ENCODE results near the gene MVD. TPM values are rescaled to one million over a fixed set of nuclear protein-coding genes. Genes with fewer than 3 reads are reported as not detected.

The MVD gene
- total RNA-seq, 1 experiment from 2014 or later: 38.3 TPM

DNA sequence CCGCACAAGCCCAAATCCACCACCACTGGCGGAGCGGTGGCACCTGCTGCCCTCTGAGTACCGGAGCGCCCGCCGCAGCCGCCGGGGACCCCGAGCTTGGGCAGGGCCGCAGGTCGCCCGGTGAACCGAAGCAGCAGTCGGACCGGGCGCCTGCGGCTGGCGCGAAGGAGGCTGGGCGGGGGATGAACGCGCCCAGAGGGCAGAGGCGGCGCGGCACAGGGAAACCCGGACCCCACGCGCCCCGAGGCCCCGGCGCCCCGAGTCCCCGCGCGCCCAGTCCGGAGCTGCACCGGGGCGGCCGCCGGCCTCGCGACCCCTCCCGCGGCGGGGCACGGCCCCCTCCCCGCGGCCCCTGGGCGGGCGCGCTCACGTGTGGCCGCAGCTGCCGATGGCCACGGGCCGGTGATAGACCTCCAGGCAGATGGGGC lies 42.9 kb upstream of the MVD start:
- Histone ChIP-seq H3K9ac (ENCODE audit: low read length) (peak overlapping the region; percentile 95), H2AFZ (ENCODE audit: low read length) (no peak overlapping the region), H3K27me3 (ENCODE audit: low read length) (no peaks in the 10 kb centered on the region), H3K4me1 (ENCODE audit: insufficient read depth, low read length) (peaks cover 11% of the 10 kb centered on the region), H3F3A (ENCODE audit: low read length, unreplicated experiment) (no peaks in the 10 kb centered on the region), H3K79me2 (ENCODE audit: low read length) (peaks cover 51% of the 10 kb centered on the region), H3K4me3 (ENCODE audit: low read length) (peak overlapping the region; percentile 97), H3K9me2 (replicated peaks; ENCODE audit: low read length) (no peaks in the 10 kb centered on the region), H3K9me3 (ENCODE audit: low read length) (no peaks in the 10 kb centered on the region), H3K36me3 (ENCODE audit: low read depth, low read length) (no peaks in the 10 kb centered on the region), H3K27ac (ENCODE audit: low read length) (no peak overlapping the region), H3K4me2 (ENCODE audit: low read length) (peak overlapping the region; percentile 96), H4K20me1 (ENCODE audit: low read length) (no peaks in the 10 kb centered on the region)
- DNase-seq: no peak
- ChIA-PET CTCF (no interaction called here), POLR2A (ENCODE audit: unreplicated experiment) (no interaction called here)
- ATAC-seq: peak; percentile 14
- BruUV-seq (replicated peaks): no TSS peak
- TF ChIP-seq, protein P1, sequence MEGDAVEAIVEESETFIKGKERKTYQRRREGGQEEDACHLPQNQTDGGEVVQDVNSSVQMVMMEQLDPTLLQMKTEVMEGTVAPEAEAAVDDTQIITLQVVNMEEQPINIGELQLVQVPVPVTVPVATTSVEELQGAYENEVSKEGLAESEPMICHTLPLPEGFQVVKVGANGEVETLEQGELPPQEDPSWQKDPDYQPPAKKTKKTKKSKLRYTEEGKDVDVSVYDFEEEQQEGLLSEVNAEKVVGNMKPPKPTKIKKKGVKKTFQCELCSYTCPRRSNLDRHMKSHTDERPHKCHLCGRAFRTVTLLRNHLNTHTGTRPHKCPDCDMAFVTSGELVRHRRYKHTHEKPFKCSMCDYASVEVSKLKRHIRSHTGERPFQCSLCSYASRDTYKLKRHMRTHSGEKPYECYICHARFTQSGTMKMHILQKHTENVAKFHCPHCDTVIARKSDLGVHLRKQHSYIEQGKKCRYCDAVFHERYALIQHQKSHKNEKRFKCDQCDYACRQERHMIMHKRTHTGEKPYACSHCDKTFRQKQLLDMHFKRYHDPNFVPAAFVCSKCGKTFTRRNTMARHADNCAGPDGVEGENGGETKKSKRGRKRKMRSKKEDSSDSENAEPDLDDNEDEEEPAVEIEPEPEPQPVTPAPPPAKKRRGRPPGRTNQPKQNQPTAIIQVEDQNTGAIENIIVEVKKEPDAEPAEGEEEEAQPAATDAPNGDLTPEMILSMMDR (conservative IDR thresholded peaks at IDR 0.05; ENCODE audit: low read depth, low read length): no peak
- TF ChIP-seq EZH2phosphoT487 (IDR thresholded peaks at IDR 0.05; ENCODE audit: borderline replicate concordance, low read length) (no peak), EZH2 (IDR thresholded peaks at IDR 0.05; ENCODE audit: low read length, unreplicated experiment) (no peak)
- intact Hi-C loops (cut with micrococcal nuclease): no loop called here

DNA sequence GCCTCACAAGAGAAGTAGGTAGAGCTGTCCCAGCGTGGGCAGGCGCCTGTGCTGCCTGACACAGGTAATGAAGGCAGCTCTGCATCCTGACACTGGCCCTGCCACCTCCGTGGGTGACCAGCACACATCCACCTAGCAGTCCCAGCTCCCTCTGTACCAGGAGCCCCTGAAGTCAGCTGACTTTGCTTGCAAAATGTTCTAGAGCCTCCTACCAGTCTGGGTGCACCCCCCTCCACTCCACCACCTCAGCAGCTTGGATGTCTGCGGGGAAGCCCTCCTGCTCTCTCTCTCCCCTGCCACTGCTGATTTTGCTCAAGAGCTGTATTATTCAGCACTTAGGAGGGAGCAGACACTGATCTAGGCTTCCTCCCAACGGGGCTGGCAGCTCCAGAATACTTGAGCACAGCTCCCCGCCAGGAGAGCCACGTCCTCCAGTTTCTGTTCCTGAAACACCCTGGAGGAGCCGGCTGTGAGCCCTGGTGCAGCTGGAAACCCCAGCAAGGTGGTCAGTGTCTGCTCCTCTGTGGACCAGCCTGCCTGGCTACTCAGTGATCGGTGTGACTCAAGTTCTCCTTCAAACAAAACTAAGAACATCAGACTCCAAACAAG lies 42.3 kb upstream of the MVD start:
- H4K20me1 ChIP-seq (ENCODE audit: low read length): no peaks in the 10 kb centered on the region
- CTCF ChIA-PET: no interaction called here
- POLR2A ChIA-PET (ENCODE audit: unreplicated experiment): no interaction called here
- TSS peak; percentile 49 for BruUV-seq (replicated peaks)
- peak overlapping the region; percentile 96 for H3K4me2 ChIP-seq (ENCODE audit: low read length)
- H3K27ac ChIP-seq (ENCODE audit: low read length): no peak overlapping the region
- DNase-seq (no peak), ATAC-seq (no peak)
- no peaks in the 10 kb centered on the region for H3K9me2 ChIP-seq (replicated peaks; ENCODE audit: low read length)
- H3K27me3 ChIP-seq (ENCODE audit: low read length): no peaks in the 10 kb centered on the region
- peaks cover 15% of the 10 kb centered on the region for H3K4me1 ChIP-seq (ENCODE audit: insufficient read depth, low read length)
- H3K9me3 ChIP-seq (ENCODE audit: low read length): no peaks in the 10 kb centered on the region
- no peak for TF ChIP-seq EZH2phosphoT487 (IDR thresholded peaks at IDR 0.05; ENCODE audit: borderline replicate concordance, low read length)
- no peak for TF ChIP-seq EZH2 (IDR thresholded peaks at IDR 0.05; ENCODE audit: low read length, unreplicated experiment)
- TF ChIP-seq, protein P1 (conservative IDR thresholded peaks at IDR 0.05; ENCODE audit: low read depth, low read length): no peak
- H3K9ac ChIP-seq (ENCODE audit: low read length): peak overlapping the region; percentile 95
- no peaks in the 10 kb centered on the region for H3K36me3 ChIP-seq (ENCODE audit: low read depth, low read length)
- no peaks in the 10 kb centered on the region for H3F3A ChIP-seq (ENCODE audit: low read length, unreplicated experiment)
- peaks cover 50% of the 10 kb centered on the region for H3K79me2 ChIP-seq (ENCODE audit: low read length)
- intact Hi-C loops (cut with micrococcal nuclease): no loop called here
- H3K4me3 ChIP-seq (ENCODE audit: low read length): peak overlapping the region; percentile 97
- no peak overlapping the region for H2AFZ ChIP-seq (ENCODE audit: low read length)

DNA sequence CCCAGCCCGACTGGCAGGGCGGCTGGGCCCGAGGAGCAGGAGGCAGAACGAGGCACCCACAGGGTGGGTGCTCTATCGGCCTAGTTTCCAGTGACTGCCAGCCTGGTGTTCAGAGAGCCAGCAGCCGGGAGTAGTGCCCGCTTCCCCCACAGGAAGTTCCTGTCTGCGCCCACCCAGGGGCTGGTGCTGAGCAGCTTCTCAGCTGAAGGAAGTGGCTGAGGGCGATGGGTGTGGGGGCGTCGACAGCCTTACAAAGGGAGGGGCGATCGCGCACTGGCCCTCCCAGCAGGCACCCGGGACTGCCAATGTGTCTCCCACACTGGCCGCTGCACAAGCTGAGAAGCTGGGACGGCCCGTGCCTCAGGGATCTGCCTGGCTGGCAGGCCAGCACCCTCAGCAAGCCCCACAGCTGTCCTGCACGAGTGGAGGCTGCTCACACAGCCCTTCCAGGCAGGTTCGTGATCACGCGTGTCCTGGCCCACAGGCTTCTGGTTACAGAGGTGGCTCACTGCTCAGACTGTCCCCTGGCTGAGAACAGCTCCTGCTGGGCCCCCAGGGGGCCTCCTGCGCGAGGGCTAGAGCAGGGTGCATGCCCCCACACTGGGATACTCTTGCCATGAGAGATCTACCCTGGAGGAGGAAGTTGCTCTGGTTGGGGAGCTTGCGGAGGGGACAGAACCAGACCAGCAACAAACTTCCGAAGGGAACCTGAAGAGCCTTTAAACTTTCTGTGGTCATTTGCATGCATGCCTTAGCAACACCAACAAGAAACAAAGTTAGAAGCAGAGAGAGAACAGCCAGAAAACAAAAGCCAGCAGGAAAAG lies 40.8 kb upstream of the MVD start:
- no peak overlapping the region for H3K9ac ChIP-seq (ENCODE audit: low read length)
- no peaks in the 10 kb centered on the region for H3K9me3 ChIP-seq (ENCODE audit: low read length)
- peaks cover 15% of the 10 kb centered on the region for H3K4me1 ChIP-seq (ENCODE audit: insufficient read depth, low read length)
- no peak overlapping the region for H3K4me2 ChIP-seq (ENCODE audit: low read length)
- intact Hi-C loops (cut with micrococcal nuclease): no loop called here
- H3K36me3 ChIP-seq (ENCODE audit: low read depth, low read length): no peaks in the 10 kb centered on the region
- BruUV-seq (replicated peaks): no TSS peak
- no peaks in the 10 kb centered on the region for H3F3A ChIP-seq (ENCODE audit: low read length, unreplicated experiment)
- POLR2A ChIA-PET (ENCODE audit: unreplicated experiment): no interaction called here
- peaks cover 35% of the 10 kb centered on the region for H3K79me2 ChIP-seq (ENCODE audit: low read length)
- no peaks in the 10 kb centered on the region for H3K9me2 ChIP-seq (replicated peaks; ENCODE audit: low read length)
- TF ChIP-seq EZH2phosphoT487 (IDR thresholded peaks at IDR 0.05; ENCODE audit: borderline replicate concordance, low read length) (no peak), EZH2 (IDR thresholded peaks at IDR 0.05; ENCODE audit: low read length, unreplicated experiment) (no peak)
- TF ChIP-seq, protein P1 (conservative IDR thresholded peaks at IDR 0.05; ENCODE audit: low read depth, low read length): no peak
- no peaks in the 10 kb centered on the region for H3K27me3 ChIP-seq (ENCODE audit: low read length)
- DNase-seq (no peak), ATAC-seq (no peak)
- CTCF ChIA-PET: no interaction called here
- H3K4me3 ChIP-seq (ENCODE audit: low read length): no peak overlapping the region
- no peak overlapping the region for H3K27ac ChIP-seq (ENCODE audit: low read length)
- H4K20me1 ChIP-seq (ENCODE audit: low read length): no peaks in the 10 kb centered on the region
- H2AFZ ChIP-seq (ENCODE audit: low read length): no peak overlapping the region
